Testis (tissue), 3 donors: ENCODE results near the gene SMPDL3A. TPM values are rescaled to one million over a fixed set of nuclear protein-coding genes. Genes with fewer than 3 reads are reported as not detected.

ENCODE experiments used
- DNase-seq: peaks from one replicate; pipeline ENCODE4 v3.0.0-alpha.2; 2019
- H3K27ac ChIP-seq, 2 donors: fragments of 200-600 bp; sonication (generic); one replicate each; pipeline ENCODE4 v1.5.1; 2019
- H3K27me3 ChIP-seq: fragments of 200-600 bp; sonication (generic); one replicate; pipeline ENCODE4 v1.5.1; 2019
- H3K36me3 ChIP-seq: fragments of 200-600 bp; sonication (generic); one replicate; pipeline ENCODE4 v1.5.1; 2017; ENCODE audit warnings: low read depth; ENCODE audit errors: missing control alignments
- H3K4me1 ChIP-seq: fragments of 200-600 bp; sonication (generic); one replicate; pipeline ENCODE4 v1.5.1; 2019
- H3K4me3 ChIP-seq, 2 donors: fragments of 200-600 bp; sonication (generic); one replicate each; pipeline ENCODE4 v1.5.1; 2017 to 2019
- H3K9me3 ChIP-seq: fragments of 200-600 bp; sonication (generic); one replicate; pipeline ENCODE4 v1.5.1; 2017
- POLR2A ChIP-seq: fragments of 450-650 bp; IDR thresholded peaks from one replicate; pipeline ENCODE4 v1.6.1; 2017; ENCODE audit warnings: antibody characterized with exemption, mild to moderate bottlenecking, moderate library complexity
- WGBS, 2 donors: methylation state at CpG; one replicate each; pipeline ENCODE4 v1.1.5; 2018; 5-methylcytosine and 5-hydroxymethylcytosine counted together
- intact Hi-C: fragments of 100-400 bp; cut with DNase I; formaldehyde crosslinking; loops from one replicate; pipeline ENCODE4 v1.15.1; 2023; ENCODE audit warnings: low total_unique reads
- polyA plus RNA-seq: library from polyadenylated mRNA; stranded (reverse); fragments of 350-450 nt; fragmentation: Illumina TruSeq; extraction: RNeasy Lipid Tissue Mini Kit (QIAGEN cat#74804); gene quantifications from one replicate; pipeline ENCODE4 v1.2.3, GENCODE V29; 2014; ENCODE audit warnings: low read depth, low replicate concordance; ENCODE audit not compliant: insufficient read depth
- small RNA-seq, 2 donors: library from RNA; depleted of rRNA; stranded (forward); fragments of <200 nt; gene quantifications; one replicate each; pipeline ENCODE3, GENCODE V24; 2016
- total RNA-seq, 2 donors: library from RNA; depleted of rRNA; stranded (reverse); fragments of >200 nt; gene quantifications; one replicate each; pipeline ENCODE4 v1.2.3, GENCODE V29; 2016
- TF ChIP-seq, protein P1 (sequence below), 3 experiments: fragments of 450-650 bp in 2 of 3; fragments of 200-600 bp in 1 of 3; sonication (generic) in 1 of 3; IDR thresholded peaks; one replicate each; pipeline ENCODE4 v1.5.1; 2016 to 2019; ENCODE audit warnings: antibody characterized with exemption in 3 of 3, mild to moderate bottlenecking in 2 of 3, moderate library complexity in 1 of 3

Gene SMPDL3A
- total and polyA plus RNA-seq, 3 donors from 2014 or later, result 3.6 to 3.9 (median 3.9) TPM

GRCh38 chr6:122839906-122840305, 50.8 kb downstream of the SMPDL3A start:
- Histone ChIP-seq H3K9me3 (no peaks in the 10 kb centered on the region), H3K27me3 (no peaks in the 10 kb centered on the region), H3K4me1 (no peaks in the 10 kb centered on the region), H3K27ac (no peak overlapping the region), H3K36me3 (no peaks in the 10 kb centered on the region), H3K4me3 (no peak overlapping the region)
- intact Hi-C loops, result loop anchor here (5.0 kb wide), 1 partner anchor 108 kb away; no protein-coding TSS in a partner anchor
- WGBS, 2 donors, result 64 to 81% methylated on average over 8 of the region's 8 CpGs
- no peak for DNase-seq
- TF ChIP-seq, protein P1, sequence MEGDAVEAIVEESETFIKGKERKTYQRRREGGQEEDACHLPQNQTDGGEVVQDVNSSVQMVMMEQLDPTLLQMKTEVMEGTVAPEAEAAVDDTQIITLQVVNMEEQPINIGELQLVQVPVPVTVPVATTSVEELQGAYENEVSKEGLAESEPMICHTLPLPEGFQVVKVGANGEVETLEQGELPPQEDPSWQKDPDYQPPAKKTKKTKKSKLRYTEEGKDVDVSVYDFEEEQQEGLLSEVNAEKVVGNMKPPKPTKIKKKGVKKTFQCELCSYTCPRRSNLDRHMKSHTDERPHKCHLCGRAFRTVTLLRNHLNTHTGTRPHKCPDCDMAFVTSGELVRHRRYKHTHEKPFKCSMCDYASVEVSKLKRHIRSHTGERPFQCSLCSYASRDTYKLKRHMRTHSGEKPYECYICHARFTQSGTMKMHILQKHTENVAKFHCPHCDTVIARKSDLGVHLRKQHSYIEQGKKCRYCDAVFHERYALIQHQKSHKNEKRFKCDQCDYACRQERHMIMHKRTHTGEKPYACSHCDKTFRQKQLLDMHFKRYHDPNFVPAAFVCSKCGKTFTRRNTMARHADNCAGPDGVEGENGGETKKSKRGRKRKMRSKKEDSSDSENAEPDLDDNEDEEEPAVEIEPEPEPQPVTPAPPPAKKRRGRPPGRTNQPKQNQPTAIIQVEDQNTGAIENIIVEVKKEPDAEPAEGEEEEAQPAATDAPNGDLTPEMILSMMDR (IDR thresholded peaks at IDR 0.05), result no peak
- no peak for TF ChIP-seq POLR2A

GRCh38 chr6:122845464-122845863, 56.4 kb downstream of the SMPDL3A start:
- intact Hi-C loops, result no loop called here
- Histone ChIP-seq H3K4me1 (no peaks in the 10 kb centered on the region), H3K36me3 (no peaks in the 10 kb centered on the region), H3K4me3 (no peak overlapping the region), H3K27me3 (no peaks in the 10 kb centered on the region), H3K27ac (no peak overlapping the region), H3K9me3 (no peaks in the 10 kb centered on the region)
- no peak for DNase-seq
- TF ChIP-seq, protein P1 (IDR thresholded peaks at IDR 0.05), result no peak
- TF ChIP-seq POLR2A, result no peak
- WGBS, 2 donors, result 93% methylated on average over 8 to 9 of the region's 9 CpGs

DNA sequence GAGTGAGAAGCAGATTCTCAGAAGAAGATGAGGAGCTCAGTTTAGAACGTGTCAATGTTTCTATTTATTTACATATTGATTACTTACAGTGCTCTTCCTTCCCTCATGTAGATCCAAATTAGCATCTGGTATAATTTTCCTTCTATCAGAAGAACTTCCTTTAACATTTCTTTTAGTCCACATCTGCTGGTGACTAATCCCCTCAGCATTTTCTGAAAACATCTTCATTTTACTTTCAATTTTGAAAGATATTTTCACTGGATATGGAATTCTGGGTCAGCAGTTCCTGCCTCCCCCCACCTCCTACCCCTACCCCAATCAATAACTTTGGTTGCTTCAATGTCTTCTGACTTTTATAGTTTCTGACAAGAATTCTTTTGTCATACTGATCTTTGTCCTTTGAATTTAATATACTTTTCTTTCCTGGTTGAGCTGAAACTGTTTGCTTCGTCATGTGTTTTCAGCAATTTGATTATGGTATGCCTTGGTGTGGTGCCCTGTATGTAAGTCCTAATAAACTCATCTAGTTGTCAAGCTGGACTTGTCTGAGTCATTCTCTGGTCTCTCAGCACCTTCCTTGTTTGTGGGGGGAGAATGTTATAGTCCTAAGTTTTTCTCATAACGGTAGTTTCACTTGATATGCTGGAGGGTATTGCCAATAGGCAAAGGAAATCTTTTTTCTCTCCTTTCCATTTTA, 57.0 kb downstream of the SMPDL3A start:
- intact Hi-C loops, result no loop called here
- DNase-seq, result no peak
- H3K36me3 ChIP-seq, result no peaks in the 10 kb centered on the region
- no peak for TF ChIP-seq POLR2A
- TF ChIP-seq, protein P1 (IDR thresholded peaks at IDR 0.05), result no peak
- H3K27ac ChIP-seq, result no peak overlapping the region
- 83% methylated on average over 3 of the region's 3 CpGs for WGBS, 2 donors
- H3K27me3 ChIP-seq, result no peaks in the 10 kb centered on the region
- no peaks in the 10 kb centered on the region for H3K4me1 ChIP-seq
- no peaks in the 10 kb centered on the region for H3K9me3 ChIP-seq
- no peak overlapping the region for H3K4me3 ChIP-seq

GRCh38 chr6:122853259-122853995, 64.4 kb downstream of the SMPDL3A start:
- no peak for DNase-seq
- 77 to 79% methylated on average over 6 of the region's 6 CpGs for WGBS, 2 donors
- Histone ChIP-seq H3K36me3 (no peaks in the 10 kb centered on the region), H3K27me3 (no peaks in the 10 kb centered on the region), H3K9me3 (no peaks in the 10 kb centered on the region), H3K4me1 (no peaks in the 10 kb centered on the region), H3K27ac (no peak overlapping the region), H3K4me3 (no peak overlapping the region)
- intact Hi-C loops, result no loop called here
- TF ChIP-seq, protein P1 (IDR thresholded peaks at IDR 0.05), result no peak
- TF ChIP-seq POLR2A, result no peak

Small RNA genes lying within 50 kb of the gene (small RNA-seq; reads per million reads assigned to genes)
- 0 to 0.09 reads per million in 2 donors for gene RN7SL564P

Other genes starting within 250 kb of the SMPDL3A start
- gene PKIB, start 178.9 kb upstream of the SMPDL3A start, total RNA-seq, result 1 to 10 TPM; 1.4 to 3.3 TPM
- 5.0 TPM for gene PKIB, start 178.9 kb upstream of the SMPDL3A start, polyA plus RNA-seq
- not detected for gene FABP7, start 9.5 kb upstream of the SMPDL3A start, total RNA-seq
- not detected for gene FABP7, start 9.5 kb upstream of the SMPDL3A start, polyA plus RNA-seq
- gene CLVS2, start 207.0 kb downstream of the SMPDL3A start, total RNA-seq, result under 1 TPM; 0.16 to 0.19 TPM
- gene CLVS2, start 207.0 kb downstream of the SMPDL3A start, polyA plus RNA-seq, result 0.24 TPM